Bronchial epithelial cell (primary cell): ENCODE measurements around the gene NRDE2. TPM values are rescaled to one million over a fixed set of nuclear protein-coding genes. Genes with fewer than 3 reads are reported as not detected.

Source experiments
- DNase-seq: peaks from one replicate; pipeline ENCODE4 v3.0.0-alpha.2; 2010; ENCODE audit warnings: low read depth
- FAIRE-seq: peaks from 2 replicates; lab custom pipeline; 2011; peaks lifted over from hg19 to GRCh38; lab: Jason Lieb, UNC
- H3K27me3 ChIP-seq: 2 replicates; pipeline ENCODE4 v1.5.1; 2011; ENCODE audit warnings: low read length; ENCODE audit not compliant: control insufficient read depth, insufficient read depth
- H3K36me3 ChIP-seq: 2 replicates; pipeline ENCODE4 v1.5.1; 2011; ENCODE audit warnings: low read length; ENCODE audit not compliant: control insufficient read depth, insufficient read depth
- H3K4me3 ChIP-seq: 2 replicates; pipeline ENCODE4 v1.5.1; 2011; ENCODE audit warnings: mild to moderate bottlenecking, low read depth, low read length, control low read depth
- CTCF ChIP-seq: IDR thresholded peaks from 2 replicates; pipeline ENCODE4 v1.5.1; 2011; ENCODE audit warnings: mild to moderate bottlenecking, moderate library complexity, low read length, control low read depth, inconsistent platforms; ENCODE audit not compliant: insufficient read depth, severe bottlenecking
- total RNA-seq: library from RNA; depleted of rRNA; stranded (reverse); fragments of >200 nt; gene quantifications from 2 replicates; pipeline ENCODE4 v1.2.1, GENCODE V29; 2014

NRDE2 gene
- total RNA-seq, 1 donor from 2014 or later: 6.1 TPM

- Histone ChIP-seq H3K27me3 (no peaks in the 10 kb centered on the region), H3K36me3 (peaks cover 25% of the 10 kb centered on the region), H3K4me3 (no peak overlapping the region)
- FAIRE-seq (peak; percentile 92), DNase-seq (peak; percentile 84)
- TF ChIP-seq CTCF: no peak
These were observed 56.8 kb downstream of the NRDE2 start for GRCh38 chr14:90274808-90275457.

GRCh38 chr14:90274019-90274418 is 57.7 kb downstream of the NRDE2 start:
- FAIRE-seq: no peak
- peaks cover 22% of the 10 kb centered on the region for H3K36me3 ChIP-seq

GRCh38 chr14:90273532-90273931 is 58.2 kb downstream of the NRDE2 start:
- H3K36me3 ChIP-seq: peaks cover 26% of the 10 kb centered on the region
- TF ChIP-seq CTCF: no peak
- FAIRE-seq: no peak

More at GRCh38 chr14:90274019-90274418, 57.7 kb downstream of the NRDE2 start:
- TF ChIP-seq CTCF: no peak
- Histone ChIP-seq H3K27me3 (no peaks in the 10 kb centered on the region), H3K4me3 (no peak overlapping the region)
- no peak for DNase-seq

GRCh38 chr14:90272523-90272922 is 59.2 kb downstream of the NRDE2 start:
- DNase-seq: no peak
- no peak for TF ChIP-seq CTCF
- peaks cover 25% of the 10 kb centered on the region for H3K36me3 ChIP-seq
- no peaks in the 10 kb centered on the region for H3K27me3 ChIP-seq
- no peak for FAIRE-seq
- no peak overlapping the region for H3K4me3 ChIP-seq

More at GRCh38 chr14:90273532-90273931, 58.2 kb downstream of the NRDE2 start:
- DNase-seq: no peak
- Histone ChIP-seq H3K27me3 (no peaks in the 10 kb centered on the region), H3K4me3 (no peak overlapping the region)

GRCh38 chr14:90268420-90268819 is 63.3 kb downstream of the NRDE2 start:
- Histone ChIP-seq H3K27me3 (no peaks in the 10 kb centered on the region), H3K36me3 (peaks cover 35% of the 10 kb centered on the region), H3K4me3 (no peak overlapping the region)
- DNase-seq (no peak), FAIRE-seq (no peak)
- TF ChIP-seq CTCF: no peak
